ENCODE results near the gene CALD1.

DNA sequence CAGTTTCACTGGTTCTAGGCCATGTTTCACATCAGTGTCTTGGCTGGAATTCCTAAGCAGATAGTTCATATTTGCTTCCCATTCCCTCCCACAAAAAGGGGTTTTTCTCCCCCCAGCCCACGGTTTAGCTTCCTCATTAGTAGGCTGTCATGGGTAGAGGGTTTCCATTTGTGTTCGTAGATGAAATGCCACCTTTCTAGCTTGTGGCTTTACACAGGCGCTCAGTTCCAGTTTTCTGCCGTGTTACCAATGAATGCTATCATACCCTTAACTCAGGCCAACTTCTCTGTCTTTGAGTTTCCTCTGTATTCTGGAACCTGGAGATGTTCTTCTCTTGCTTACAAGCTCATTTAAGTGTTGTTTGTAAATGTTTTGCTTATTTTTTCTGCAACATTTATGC, 26.8 kb downstream of the CALD1 start:
- no peak for TF ChIP-seq POLR2A (IDR thresholded peaks at IDR 0.05)
- TF ChIP-seq, protein P1, sequence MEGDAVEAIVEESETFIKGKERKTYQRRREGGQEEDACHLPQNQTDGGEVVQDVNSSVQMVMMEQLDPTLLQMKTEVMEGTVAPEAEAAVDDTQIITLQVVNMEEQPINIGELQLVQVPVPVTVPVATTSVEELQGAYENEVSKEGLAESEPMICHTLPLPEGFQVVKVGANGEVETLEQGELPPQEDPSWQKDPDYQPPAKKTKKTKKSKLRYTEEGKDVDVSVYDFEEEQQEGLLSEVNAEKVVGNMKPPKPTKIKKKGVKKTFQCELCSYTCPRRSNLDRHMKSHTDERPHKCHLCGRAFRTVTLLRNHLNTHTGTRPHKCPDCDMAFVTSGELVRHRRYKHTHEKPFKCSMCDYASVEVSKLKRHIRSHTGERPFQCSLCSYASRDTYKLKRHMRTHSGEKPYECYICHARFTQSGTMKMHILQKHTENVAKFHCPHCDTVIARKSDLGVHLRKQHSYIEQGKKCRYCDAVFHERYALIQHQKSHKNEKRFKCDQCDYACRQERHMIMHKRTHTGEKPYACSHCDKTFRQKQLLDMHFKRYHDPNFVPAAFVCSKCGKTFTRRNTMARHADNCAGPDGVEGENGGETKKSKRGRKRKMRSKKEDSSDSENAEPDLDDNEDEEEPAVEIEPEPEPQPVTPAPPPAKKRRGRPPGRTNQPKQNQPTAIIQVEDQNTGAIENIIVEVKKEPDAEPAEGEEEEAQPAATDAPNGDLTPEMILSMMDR (IDR thresholded peaks at IDR 0.05) = no peak
